Erythroblast (primary cell): Measurements from ENCODE around the gene TRPC4AP.

Source experiments
- GATA1 ChIP-seq: IDR thresholded peaks from 2 replicates; pipeline ENCODE4 v1.6.1; 2011; ENCODE audit warnings: low read depth, mild to moderate bottlenecking, control low read depth, low read length, moderate library complexity
- POLR2A ChIP-seq: IDR thresholded peaks from 2 replicates; pipeline ENCODE4 v1.6.1; 2011; ENCODE audit warnings: mild to moderate bottlenecking, low read length

DNA sequence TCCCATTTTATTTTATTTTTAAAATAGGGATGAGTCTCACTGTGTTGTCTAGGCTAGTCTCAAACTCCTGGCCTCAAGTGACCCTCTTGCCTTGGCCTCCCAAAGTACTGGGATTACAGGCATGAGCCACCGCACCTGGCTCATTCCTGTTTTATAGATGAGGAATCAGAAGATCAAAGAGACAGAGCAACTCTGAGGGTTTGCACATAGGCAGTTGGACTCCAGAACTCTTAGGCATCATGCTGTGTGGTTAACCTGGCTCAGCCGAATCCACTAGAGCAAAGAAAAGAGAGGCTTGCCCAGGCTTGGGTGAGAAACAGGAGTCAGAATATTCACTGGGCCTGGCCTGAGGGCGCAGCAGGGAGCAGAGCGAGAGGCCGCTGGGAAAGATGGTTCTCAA, 127.6 kb downstream of the TRPC4AP start:
- no peak for TF ChIP-seq POLR2A
- no peak for TF ChIP-seq GATA1
